HepG2 (cell line): Measurements from ENCODE around the gene SETD7. TPM values are rescaled to one million over a fixed set of nuclear protein-coding genes. Genes with fewer than 3 reads are reported as not detected.

ENCODE experiments used
- AHR ChIP-seq: IDR thresholded peaks from 2 replicates; pipeline ENCODE4 v1.6.1; 2018; ENCODE audit warnings: missing genetic modification reagents, missing compliant biosample characterization
- AKAP8 ChIP-seq: sonication (generic); formaldehyde crosslinking; IDR thresholded peaks from 2 replicates; pipeline ENCODE4 v1.5.1; 2020; ENCODE audit warnings: mild to moderate bottlenecking, missing genetic modification reagents
- ELF4 ChIP-seq: sonication (generic); formaldehyde crosslinking; IDR thresholded peaks from 2 replicates; pipeline ENCODE4 v1.5.0; 2020; ENCODE audit warnings: missing genetic modification reagents, mild to moderate bottlenecking, moderate library complexity, borderline replicate concordance
- FIP1L1 ChIP-seq: fragments of 200-400 bp; formaldehyde crosslinking; IDR thresholded peaks from 2 replicates; pipeline ENCODE4 v1.6.1; 2018; ENCODE audit warnings: low read depth, mild to moderate bottlenecking, low read length, moderate library complexity, borderline replicate concordance; ENCODE audit not compliant: insufficient read depth
- KDM1A ChIP-seq: IDR thresholded peaks from 2 replicates; pipeline ENCODE4 v1.6.1; 2016; ENCODE audit warnings: missing compliant biosample characterization
- MAX ChIP-seq: IDR thresholded peaks from 2 replicates; pipeline ENCODE4 v1.6.1; 2012; ENCODE audit warnings: inconsistent platforms
- NAIF1 ChIP-seq: sonication (generic); formaldehyde crosslinking; IDR thresholded peaks from 2 replicates; pipeline ENCODE4 v1.5.0; 2020; ENCODE audit warnings: mild to moderate bottlenecking, missing genetic modification reagents, borderline replicate concordance
- NR1H2 ChIP-seq: sonication (generic); formaldehyde crosslinking; IDR thresholded peaks from 2 replicates; pipeline ENCODE4 v1.8.1; 2022; ENCODE audit warnings: low read depth, missing genetic modification reagents, borderline replicate concordance
- NRL ChIP-seq: sonication (generic); formaldehyde crosslinking; IDR thresholded peaks from 2 replicates; pipeline ENCODE4 v1.5.0; 2020; ENCODE audit warnings: missing genetic modification reagents, mild to moderate bottlenecking, moderate library complexity, borderline replicate concordance
- PHF21A ChIP-seq: sonication (generic); formaldehyde crosslinking; IDR thresholded peaks from 2 replicates; pipeline ENCODE4 v1.5.0; 2020; ENCODE audit warnings: mild to moderate bottlenecking, missing genetic modification reagents
- PHF8 ChIP-seq: sonication (generic); formaldehyde crosslinking; IDR thresholded peaks from 2 replicates; pipeline ENCODE4 v1.5.0; 2020; ENCODE audit warnings: missing genetic modification reagents
- POGZ ChIP-seq: sonication (generic); formaldehyde crosslinking; IDR thresholded peaks from 2 replicates; pipeline ENCODE4 v1.4.0; 2020; ENCODE audit warnings: mild to moderate bottlenecking, missing genetic modification reagents
- REST ChIP-seq, 2 experiments: IDR thresholded peaks; 2 replicates each; pipeline ENCODE4 v1.6.1; 2011 to 2012; ENCODE audit warnings: low read length in 2 of 2, borderline replicate concordance in 1 of 2, low read depth in 1 of 2, mild to moderate bottlenecking in 1 of 2, moderate library complexity in 1 of 2
- SOX13 ChIP-seq, 3 experiments: fragments of 450-650 bp in 1 of 3; sonication (generic) in 1 of 3; formaldehyde crosslinking in 1 of 3; IDR thresholded peaks in 2 of 3; conservative IDR thresholded peaks in 1 of 3; 2 replicates each; pipeline versions ENCODE4 v1.5.0 to v1.6.1; 2016 to 2020; ENCODE audit warnings: antibody characterized with exemption in 1 of 3, mild to moderate bottlenecking in 1 of 3, missing compliant biosample characterization in 1 of 3, missing genetic modification reagents in 1 of 3, moderate library complexity in 1 of 3
- SRF ChIP-seq: IDR thresholded peaks from 2 replicates; pipeline ENCODE4 v1.6.1; 2011; ENCODE audit warnings: mild to moderate bottlenecking, low read depth, low read length, moderate library complexity
- THAP11 ChIP-seq: IDR thresholded peaks from 2 replicates; pipeline ENCODE4 v1.6.1; 2016; ENCODE audit warnings: missing biosample characterization, missing genetic modification reagents
- TRAFD1 ChIP-seq: sonication (generic); formaldehyde crosslinking; IDR thresholded peaks from 2 replicates; pipeline ENCODE4 v1.5.1; 2020; ENCODE audit warnings: missing genetic modification reagents, mild to moderate bottlenecking, borderline replicate concordance
- ZMAT3 ChIP-seq: sonication (generic); formaldehyde crosslinking; conservative IDR thresholded peaks from 2 replicates; pipeline ENCODE4 v1.7.0; 2021; ENCODE audit warnings: missing genetic modification reagents
- ZNF17 ChIP-seq: sonication (generic); formaldehyde crosslinking; IDR thresholded peaks from 2 replicates; pipeline ENCODE4 v1.5.0; 2020; ENCODE audit warnings: mild to moderate bottlenecking, missing genetic modification reagents
- ZNF205 ChIP-seq: IDR thresholded peaks from 2 replicates; pipeline ENCODE4 v1.6.1; 2018; ENCODE audit warnings: missing biosample characterization, missing genetic modification reagents
- ZNF256 ChIP-seq: sonication (generic); formaldehyde crosslinking; conservative IDR thresholded peaks from 2 replicates; pipeline ENCODE4 v1.4.0; 2020; ENCODE audit warnings: missing genetic modification reagents
- ZNF263 ChIP-seq: sonication (generic); formaldehyde crosslinking; IDR thresholded peaks from 2 replicates; pipeline ENCODE4 v1.4.0; 2020; ENCODE audit warnings: missing genetic modification reagents
- ZNF724P ChIP-seq: sonication (generic); formaldehyde crosslinking; IDR thresholded peaks from 2 replicates; pipeline ENCODE4 v1.8.0; 2022; ENCODE audit warnings: missing genetic modification reagents, borderline replicate concordance
- polyA plus RNA-seq, 8 experiments: library from polyadenylated mRNA; depleted of rRNA in 3 of 8; stranded (reverse) in 7 of 8; unstranded in 1 of 8; fragments of >200 nt; fragmentation: Illumina TruSeq in 4 of 8; extraction: Trizol in 4 of 8; gene quantifications; 2 replicates each; pipeline versions ENCODE4 v1.2.1 to v1.2.3, GENCODE V29; 2011 to 2016; ENCODE audit warnings: low read depth in 4 of 8, missing spikeins in 1 of 8, mixed read lengths in 1 of 8; ENCODE audit not compliant: insufficient read depth in 1 of 8
- total RNA-seq, 5 experiments: library from RNA; depleted of rRNA; stranded (reverse); fragments of >200 nt; fragmentation: Illumina TruSeq; extraction: Trizol; gene quantifications; 2 replicates each; pipeline ENCODE4 v1.2.3, GENCODE V29; 2016; ENCODE audit warnings: low read depth in 1 of 5

SETD7 gene
- total and polyA plus RNA-seq, 2 of the 13 experiments (the other 11 are each of a cell fraction or from before 2014, with no cell fraction given) = 0.08 to 0.22 TPM

DNA sequence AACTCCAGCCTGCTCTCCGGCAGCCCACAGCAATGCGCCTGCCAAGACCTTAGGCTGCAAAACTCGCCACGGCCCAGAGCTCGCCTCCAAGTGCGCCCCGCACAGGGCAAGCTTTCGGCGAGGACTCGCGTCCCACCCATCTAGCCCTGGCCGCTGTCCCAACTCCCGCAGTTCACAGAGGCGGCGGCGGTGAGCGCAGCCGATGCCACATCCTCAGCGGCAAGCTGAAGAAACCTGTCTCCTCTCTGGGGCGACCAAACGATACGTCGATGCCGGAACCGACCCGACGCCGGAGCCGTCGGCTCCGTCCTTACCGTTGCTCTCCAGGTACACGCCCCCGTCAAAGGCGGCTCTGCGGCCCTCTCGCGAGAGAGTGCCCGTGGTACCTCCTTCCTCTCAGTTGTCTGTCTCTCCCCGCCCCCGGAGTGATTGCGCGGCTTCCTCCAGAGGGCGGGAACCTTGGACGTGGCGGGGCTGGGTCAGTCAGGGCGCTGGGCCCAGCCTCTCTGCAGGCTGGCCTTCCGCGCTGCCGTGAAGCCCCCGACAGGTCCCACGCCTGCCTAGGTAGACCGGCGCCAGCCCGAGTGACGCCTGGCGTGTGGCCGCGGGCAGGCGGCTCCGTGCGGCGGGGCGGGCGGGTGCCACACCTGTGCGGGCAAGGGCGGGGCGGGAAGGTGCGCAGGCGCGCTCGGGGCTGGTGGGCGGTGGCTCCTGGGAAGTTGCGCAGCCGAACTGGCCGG is 102.5 kb downstream of the SETD7 start (continued):
- no peak for TF ChIP-seq REST (IDR thresholded peaks at IDR 0.05; ENCODE audit: borderline replicate concordance in 1 of 2, low read depth in 1 of 2, low read length in 2 of 2)
- TF ChIP-seq AHR = peak; percentile 41; the same call in 1 of the 2 replicates
- peak; percentile 97 for TF ChIP-seq NAIF1 (CRISPR knock-in tag)
- TF ChIP-seq ZNF205 (CRISPR knock-in tag) = peak; percentile 83
- no peak; the same call in 1 of the 2 replicates for TF ChIP-seq AKAP8 (CRISPR knock-in tag)
- peak; percentile 55; the same call in 1 of the 2 replicates for TF ChIP-seq PHF21A (CRISPR knock-in tag)
- peak; percentile 89 for TF ChIP-seq ZMAT3
- TF ChIP-seq MAX = peak; percentile 61
- TF ChIP-seq FIP1L1 = peak; percentile 36; the same call in 1 of the 2 replicates
- peak; percentile 73 for TF ChIP-seq POGZ
- TF ChIP-seq NR1H2 = peak; percentile 76; the same call in 1 of the 2 replicates
- no peak for TF ChIP-seq SOX13 (IDR thresholded peaks at IDR 0.05)
- TF ChIP-seq SOX13 (CRISPR knock-in tag; conservative IDR thresholded peaks at IDR 0.05 in 1 of 2, IDR thresholded peaks at IDR 0.05 in 1 of 2) = no peak
- TF ChIP-seq PHF8 (CRISPR knock-in tag) = peak; percentile 93
- peak; percentile 81 for TF ChIP-seq THAP11 (CRISPR knock-in tag)
- TF ChIP-seq ZNF724P (CRISPR knock-in tag) = 0 out of 2 replicates have a peak, but pooled peaks have one; percentile 24
- TF ChIP-seq ZNF263 (CRISPR knock-in tag) = peak; percentile 56; the same call in 1 of the 2 replicates
- TF ChIP-seq ZNF256 (CRISPR knock-in tag) = peak; percentile 44; the same call in 1 of the 2 replicates
- no peak for TF ChIP-seq SRF
- no peak for TF ChIP-seq KDM1A (CRISPR knock-in tag)
- no peak for TF ChIP-seq ELF4
- no peak for TF ChIP-seq TRAFD1 (CRISPR knock-in tag)
- peak; percentile 96 for TF ChIP-seq NRL
- TF ChIP-seq ZNF17 (CRISPR knock-in tag) = 0 out of 2 replicates have a peak, but pooled peaks have one; percentile 13
